ENCODE measurements around the gene PCBP4. TPM values are rescaled to one million over a fixed set of nuclear protein-coding genes. Genes with fewer than 3 reads are reported as not detected.

PCBP4 gene
- total and polyA plus RNA-seq, 7 experiments from 2014 or later: 8.0 to 21.1 (median 13.8) TPM

DNA sequence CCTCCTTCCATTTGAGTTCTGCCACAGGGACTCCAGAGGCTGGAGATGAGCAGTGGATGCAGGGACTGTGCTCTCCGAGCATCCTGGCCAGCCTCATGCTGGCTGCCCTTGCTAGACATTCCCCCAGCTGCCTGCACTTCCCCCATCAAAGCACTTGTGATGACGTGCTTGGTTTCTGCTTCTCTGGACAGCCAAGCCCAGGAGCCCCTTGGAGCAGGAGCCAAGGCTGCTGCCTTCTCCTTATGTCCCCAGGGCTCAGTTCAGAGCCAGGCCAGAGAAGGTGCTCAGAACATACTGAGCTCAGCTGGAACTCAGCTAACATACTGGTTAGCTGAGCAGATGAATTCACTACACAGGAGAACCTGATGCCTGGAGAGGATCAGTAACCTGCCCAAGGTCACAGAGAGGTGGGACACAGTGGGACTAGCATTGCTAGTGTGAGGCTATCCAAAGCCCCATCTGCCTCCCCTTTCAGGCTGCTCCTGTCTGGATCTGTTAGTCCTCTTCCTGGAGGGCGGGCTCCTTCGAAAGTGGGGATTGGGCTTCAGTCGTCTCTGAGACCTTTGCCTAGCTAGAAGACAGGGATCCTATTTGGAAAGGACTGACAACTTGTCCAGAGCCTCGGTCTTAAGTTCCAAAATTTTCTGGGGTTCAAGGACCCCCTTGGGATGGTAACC lies 4.3 kb downstream of the PCBP4 start:
- Mint-ChIP-seq H3K27me3 (peaks cover 0 to 10% (median 0%) of the 10 kb centered on the region in 5 donors), H3K9me3 (no peaks in the 10 kb centered on the region), H3K4me1 (peaks cover 11 to 21% (median 18%) of the 10 kb centered on the region in 7 donors), H3K36me3 (peaks cover 0 to 11% (median 4%) of the 10 kb centered on the region in 5 donors), H3K4me3 (no peak overlapping the region), H3K27ac (no peak overlapping the region)
- H3K9me3 ChIP-seq (ENCODE audit: control insufficient read depth in 2 of 3, low read length in 3 of 3): no peaks in the 10 kb centered on the region
- H3K27me3 ChIP-seq (ENCODE audit: control insufficient read depth in 2 of 2, insufficient read depth in 2 of 2, low read length in 2 of 2): no peaks in the 10 kb centered on the region
- peaks cover 0 to 3% (median 0%) of the 10 kb centered on the region in 3 experiments for H3K36me3 ChIP-seq (ENCODE audit: control insufficient read depth in 2 of 3, insufficient read depth in 3 of 3, low read length in 3 of 3)
- DNase-seq: no peak
- ChIA-PET POLR2A (interaction anchor here (0.9 to 1.8 kb wide), 2 partner anchors 11 to 33 kb away, joined by 3 to 5 read pairs; partner anchors contain the start of genes ABHD14B and RPL29), CTCF (interaction anchor here (0.5 kb wide), 2 partner anchors 184 to 371 kb away, joined by 4 to 9 read pairs; no protein-coding TSS in a partner anchor)
- ATAC-seq: no peak
- no peak overlapping the region for H3K4me3 ChIP-seq (ENCODE audit: low read length)
- peaks cover 7% of the 10 kb centered on the region in 2 donors for H3K4me1 ChIP-seq (ENCODE audit: control insufficient read depth in 2 of 2, insufficient read depth in 2 of 2, low read length in 2 of 2)
- intact Hi-C loops (cut with micrococcal nuclease): no loop called here
- H3K27ac ChIP-seq (ENCODE audit: low read depth, low read length): no peak overlapping the region

DNA sequence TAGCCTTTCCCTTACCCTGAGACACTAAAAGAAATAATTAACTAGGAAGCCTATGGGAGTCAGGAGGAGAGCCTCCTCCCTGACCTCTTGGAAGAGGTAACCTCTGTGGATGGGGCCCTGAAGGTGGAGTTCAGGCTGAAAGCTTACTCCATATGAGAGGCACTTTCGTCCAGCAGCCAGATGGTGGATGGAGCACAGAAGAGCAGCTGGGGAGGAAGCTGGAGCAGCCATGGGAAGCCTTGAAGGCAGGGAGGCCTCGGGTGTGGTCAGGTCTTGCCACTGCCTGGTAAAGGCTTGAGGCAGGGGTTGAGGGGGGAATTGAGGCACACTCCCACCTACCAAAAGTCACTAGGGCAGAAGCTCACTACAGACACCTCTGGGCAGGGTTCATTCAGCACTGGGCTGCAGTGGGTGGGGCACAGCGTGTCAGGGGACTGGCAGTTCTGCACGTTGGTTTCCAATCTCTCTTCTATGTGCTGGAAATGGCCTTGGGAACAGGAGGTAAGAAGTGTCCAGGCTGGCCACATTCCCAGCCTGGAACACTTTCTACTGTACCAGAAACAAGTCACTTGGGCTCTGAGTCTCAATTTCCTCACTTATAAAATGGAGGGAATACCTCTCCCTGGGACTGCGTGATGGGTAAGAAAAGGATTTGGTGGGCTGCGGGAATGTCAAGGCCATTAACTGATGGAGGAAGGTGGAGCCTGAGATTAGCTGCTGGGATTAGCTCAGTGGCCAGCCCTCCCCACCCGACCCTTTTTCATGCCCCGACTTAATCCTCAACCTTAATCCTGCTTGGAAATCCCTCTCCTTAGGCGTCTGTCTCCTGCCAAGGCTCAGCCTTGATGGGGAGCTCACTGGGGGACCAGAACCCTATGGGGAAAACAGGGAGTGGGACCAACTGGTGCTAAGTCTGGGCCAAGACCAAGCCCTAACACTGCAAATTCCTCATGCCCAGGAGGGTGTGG lies 5.4 kb downstream of the PCBP4 start:
- H3K4me1 Mint-ChIP-seq: peaks cover 11 to 21% (median 18%) of the 10 kb centered on the region in 7 donors
- H3K27ac Mint-ChIP-seq: no peak overlapping the region
- CTCF ChIA-PET: no interaction called here
- H3K27me3 Mint-ChIP-seq: peaks cover 0 to 12% (median 0%) of the 10 kb centered on the region in 5 donors
- Histone ChIP-seq H3K9me3 (ENCODE audit: control insufficient read depth in 2 of 3, low read length in 3 of 3) (no peaks in the 10 kb centered on the region), H3K27ac (ENCODE audit: low read depth, low read length) (no peak overlapping the region), H3K4me3 (ENCODE audit: low read length) (no peak overlapping the region), H3K4me1 (ENCODE audit: control insufficient read depth in 2 of 2, insufficient read depth in 2 of 2, low read length in 2 of 2) (peaks cover 3 to 6% of the 10 kb centered on the region in 2 donors), H3K27me3 (ENCODE audit: control insufficient read depth in 2 of 2, insufficient read depth in 2 of 2, low read length in 2 of 2) (peaks cover 0 to 4% of the 10 kb centered on the region in 2 donors), H3K36me3 (ENCODE audit: control insufficient read depth in 2 of 3, insufficient read depth in 3 of 3, low read length in 3 of 3) (peaks cover 0 to 3% (median 0%) of the 10 kb centered on the region in 3 experiments)
- POLR2A ChIA-PET: interaction anchor here (0.9 to 1.8 kb wide), 2 partner anchors 12 to 34 kb away, joined by 3 to 5 read pairs; partner anchors contain the start of genes ABHD14B and RPL29
- H3K36me3 Mint-ChIP-seq: peaks cover 0 to 11% (median 4%) of the 10 kb centered on the region in 5 donors
- H3K9me3 Mint-ChIP-seq: no peaks in the 10 kb centered on the region
- DNase-seq (no peak), ATAC-seq (no peak)
- H3K4me3 Mint-ChIP-seq: no peak overlapping the region
- intact Hi-C loops (cut with micrococcal nuclease): no loop called here

DNA sequence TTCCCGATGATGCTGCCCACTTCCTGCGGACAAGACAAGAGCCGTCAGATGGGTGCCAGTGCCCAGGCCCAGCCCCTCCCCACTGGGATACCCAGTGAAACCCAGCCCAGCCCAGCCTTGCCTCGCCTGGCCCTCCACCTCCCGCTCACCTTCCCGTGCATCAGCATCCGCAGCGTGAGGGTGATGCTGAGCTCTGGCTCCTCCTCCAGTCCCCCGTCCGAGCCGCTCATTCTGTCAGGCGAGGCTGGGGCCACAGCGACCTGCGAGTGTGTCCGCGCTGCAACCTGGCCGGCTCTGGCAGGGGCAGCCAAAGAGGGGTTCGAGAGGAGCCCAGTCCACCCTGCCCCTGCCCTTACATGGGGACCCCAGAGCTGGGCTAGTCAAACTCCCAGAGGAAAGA lies 6.2 kb downstream of the PCBP4 start:
- DNase-seq (no peak), ATAC-seq (no peak)
- H3K27ac Mint-ChIP-seq: no peak overlapping the region
- peaks cover 0 to 4% of the 10 kb centered on the region in 2 donors for H3K27me3 ChIP-seq (ENCODE audit: control insufficient read depth in 2 of 2, insufficient read depth in 2 of 2, low read length in 2 of 2)
- H3K36me3 Mint-ChIP-seq: peaks cover 0 to 11% (median 4%) of the 10 kb centered on the region in 5 donors
- H3K4me1 Mint-ChIP-seq: peaks cover 6 to 18% (median 13%) of the 10 kb centered on the region in 7 donors
- H3K27ac ChIP-seq (ENCODE audit: low read depth, low read length): no peak overlapping the region
- peaks cover 0 to 17% (median 0%) of the 10 kb centered on the region in 5 donors for H3K27me3 Mint-ChIP-seq
- H3K4me3 ChIP-seq (ENCODE audit: low read length): no peak overlapping the region
- H3K4me3 Mint-ChIP-seq: no peak overlapping the region
- H3K9me3 ChIP-seq (ENCODE audit: control insufficient read depth in 2 of 3, low read length in 3 of 3): no peaks in the 10 kb centered on the region
- ChIA-PET POLR2A (interaction anchor here (1.8 kb wide), 1 partner anchor 35 kb away, joined by 5 read pairs; the partner anchor contains the start of gene RPL29), CTCF (no interaction called here)
- H3K36me3 ChIP-seq (ENCODE audit: control insufficient read depth in 2 of 3, insufficient read depth in 3 of 3, low read length in 3 of 3): peaks cover 0 to 3% (median 0%) of the 10 kb centered on the region in 3 experiments
- peaks cover 0 to 7% of the 10 kb centered on the region in 2 donors for H3K4me1 ChIP-seq (ENCODE audit: control insufficient read depth in 2 of 2, insufficient read depth in 2 of 2, low read length in 2 of 2)
- H3K9me3 Mint-ChIP-seq: no peaks in the 10 kb centered on the region
- intact Hi-C loops (cut with micrococcal nuclease): no loop called here

DNA sequence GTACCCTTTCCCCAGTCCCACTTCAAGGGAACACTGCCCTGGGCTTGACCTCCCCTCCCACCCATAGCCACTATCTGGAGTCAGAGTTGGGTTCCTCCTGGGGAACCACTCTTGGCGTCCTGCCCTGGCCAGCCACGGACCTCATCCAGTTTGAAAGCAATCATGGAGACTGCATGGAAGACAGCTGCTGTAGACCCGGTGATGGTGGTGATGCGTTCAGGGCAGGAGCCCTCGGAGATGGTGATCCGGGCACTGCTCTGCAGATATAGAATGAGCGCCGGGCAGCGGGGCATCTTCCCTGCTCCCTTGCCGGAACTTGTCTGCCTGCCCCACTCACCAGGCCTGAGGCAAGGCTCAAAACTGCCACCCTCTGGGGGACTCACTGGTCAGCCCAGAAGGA lies 6.9 kb downstream of the PCBP4 start:
- ATAC-seq: no peak
- Histone ChIP-seq H3K4me1 (ENCODE audit: control insufficient read depth in 2 of 2, insufficient read depth in 2 of 2, low read length in 2 of 2) (peaks cover 0 to 7% of the 10 kb centered on the region in 2 donors), H3K27me3 (ENCODE audit: control insufficient read depth in 2 of 2, insufficient read depth in 2 of 2, low read length in 2 of 2) (peaks cover 3 to 4% of the 10 kb centered on the region in 2 donors), H3K4me3 (ENCODE audit: low read length) (no peak overlapping the region), H3K9me3 (ENCODE audit: control insufficient read depth in 2 of 3, low read length in 3 of 3) (no peaks in the 10 kb centered on the region), H3K36me3 (ENCODE audit: control insufficient read depth in 2 of 3, insufficient read depth in 3 of 3, low read length in 3 of 3) (peaks cover 0 to 3% (median 0%) of the 10 kb centered on the region in 3 experiments), H3K27ac (ENCODE audit: low read depth, low read length) (no peak overlapping the region)
- H3K36me3 Mint-ChIP-seq: peaks cover 0 to 11% (median 4%) of the 10 kb centered on the region in 5 donors
- intact Hi-C loops (cut with micrococcal nuclease): no loop called here
- H3K4me3 Mint-ChIP-seq: no peak overlapping the region
- peaks cover 0 to 18% (median 0%) of the 10 kb centered on the region in 5 donors for H3K27me3 Mint-ChIP-seq
- POLR2A ChIA-PET: no interaction called here
- CTCF ChIA-PET: no interaction called here
- no peak for DNase-seq
- peaks cover 2 to 13% (median 9%) of the 10 kb centered on the region in 7 donors for H3K4me1 Mint-ChIP-seq
- no peaks in the 10 kb centered on the region for H3K9me3 Mint-ChIP-seq
- H3K27ac Mint-ChIP-seq: no peak overlapping the region

DNA sequence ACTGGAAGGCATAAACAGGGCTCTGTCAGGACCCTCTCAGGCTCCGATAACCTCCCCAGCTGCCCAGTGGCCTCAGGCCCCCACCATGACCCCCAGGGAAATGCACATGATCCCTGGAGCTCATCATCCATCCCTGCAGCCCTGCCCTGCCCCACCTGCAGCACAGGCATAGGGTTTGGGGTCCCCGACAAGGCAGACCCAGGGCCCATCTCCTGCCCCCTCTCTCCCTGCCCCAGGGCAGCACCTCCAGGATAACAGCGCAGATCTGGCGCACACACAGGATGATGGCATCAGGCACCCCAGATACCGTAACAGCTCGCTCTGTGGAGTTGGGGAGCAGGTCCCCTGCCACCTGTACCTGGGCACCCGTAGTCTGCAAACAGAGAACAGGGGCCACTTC lies 7.6 kb downstream of the PCBP4 start:
- intact Hi-C loops (cut with micrococcal nuclease): no loop called here
- peaks cover 0 to 25% (median 0%) of the 10 kb centered on the region in 5 donors for H3K27me3 Mint-ChIP-seq
- no peak overlapping the region for H3K4me3 Mint-ChIP-seq

More for the DNA sequence above, 7.6 kb downstream of the PCBP4 start:
- CTCF ChIA-PET: no interaction called here
- no peak overlapping the region for H3K27ac Mint-ChIP-seq
- Histone ChIP-seq H3K36me3 (ENCODE audit: control insufficient read depth in 2 of 3, insufficient read depth in 3 of 3, low read length in 3 of 3) (peaks cover 0 to 3% (median 0%) of the 10 kb centered on the region in 3 experiments), H3K27me3 (ENCODE audit: control insufficient read depth in 2 of 2, insufficient read depth in 2 of 2, low read length in 2 of 2) (peaks cover 3 to 4% of the 10 kb centered on the region in 2 donors), H3K9me3 (ENCODE audit: control insufficient read depth in 2 of 3, low read length in 3 of 3) (no peaks in the 10 kb centered on the region), H3K4me1 (ENCODE audit: control insufficient read depth in 2 of 2, insufficient read depth in 2 of 2, low read length in 2 of 2) (peaks cover 0 to 7% of the 10 kb centered on the region in 2 donors), H3K4me3 (ENCODE audit: low read length) (no peak overlapping the region), H3K27ac (ENCODE audit: low read depth, low read length) (no peak overlapping the region)
- peaks cover 0 to 11% (median 4%) of the 10 kb centered on the region in 5 donors for H3K36me3 Mint-ChIP-seq
- POLR2A ChIA-PET: no interaction called here
- DNase-seq (no peak), ATAC-seq (no peak)
- H3K4me1 Mint-ChIP-seq: peaks cover 0 to 6% (median 4%) of the 10 kb centered on the region in 7 donors
- no peaks in the 10 kb centered on the region for H3K9me3 Mint-ChIP-seq

Data from naive thymus-derived CD4-positive, alpha-beta T cell (primary cell).